ENCODE results near the gene RAB7A. TPM values are rescaled to one million over a fixed set of nuclear protein-coding genes. Genes with fewer than 3 reads are reported as not detected.
"Not testable (repeated sequence)": the region's sequence is repeated elsewhere in the genome, so short reads cannot be mapped to it uniquely, and the experiment has no call there.

Gene RAB7A
- total RNA-seq, 1 donor from 2014 or later = 329 TPM

GRCh38 chr3:128745742-128746141 is 19.8 kb downstream of the RAB7A start:
- H3K4me1 Mint-ChIP-seq (ENCODE audit: low read depth) = peaks cover 21% of the 10 kb centered on the region
- H3K4me3 Mint-ChIP-seq = no peak overlapping the region
- no peak for DNase-seq (ENCODE audit: low spot score)
- H3K27me3 Mint-ChIP-seq (ENCODE audit: insufficient read depth) = no peaks in the 10 kb centered on the region
- peaks cover 25% of the 10 kb centered on the region for H3K36me3 Mint-ChIP-seq (ENCODE audit: low read depth)
- no peak overlapping the region for H3K27ac Mint-ChIP-seq
- peaks cover 4% of the 10 kb centered on the region for H3K9me3 Mint-ChIP-seq
- intact Hi-C loops (cut with micrococcal nuclease) = no loop called here

GRCh38 chr3:128746881-128747280 is 20.9 kb downstream of the RAB7A start:
- H3K9me3 Mint-ChIP-seq = peaks cover 4% of the 10 kb centered on the region
- H3K4me1 Mint-ChIP-seq (ENCODE audit: low read depth) = peaks cover 31% of the 10 kb centered on the region
- no peak overlapping the region for H3K4me3 Mint-ChIP-seq
- DNase-seq (ENCODE audit: low spot score) = no peak
- no peaks in the 10 kb centered on the region for H3K27me3 Mint-ChIP-seq (ENCODE audit: insufficient read depth)
- intact Hi-C loops (cut with micrococcal nuclease) = no loop called here
- no peak overlapping the region for H3K27ac Mint-ChIP-seq
- H3K36me3 Mint-ChIP-seq (ENCODE audit: low read depth) = peaks cover 27% of the 10 kb centered on the region

GRCh38 chr3:128748557-128748956 is 22.6 kb downstream of the RAB7A start:
- Mint-ChIP-seq H3K4me3 (no peak overlapping the region), H3K27ac (no peak overlapping the region), H3K27me3 (ENCODE audit: insufficient read depth) (no peaks in the 10 kb centered on the region), H3K4me1 (ENCODE audit: low read depth) (peaks cover 46% of the 10 kb centered on the region), H3K36me3 (ENCODE audit: low read depth) (peaks cover 21% of the 10 kb centered on the region), H3K9me3 (no peaks in the 10 kb centered on the region)
- no peak for DNase-seq (ENCODE audit: low spot score)
- intact Hi-C loops (cut with micrococcal nuclease) = no loop called here

GRCh38 chr3:128749035-128749434 is 23.1 kb downstream of the RAB7A start:
- Mint-ChIP-seq H3K27ac (no peak overlapping the region), H3K4me3 (no peak overlapping the region), H3K4me1 (ENCODE audit: low read depth) (peaks cover 51% of the 10 kb centered on the region), H3K36me3 (ENCODE audit: low read depth) (peaks cover 21% of the 10 kb centered on the region), H3K27me3 (ENCODE audit: insufficient read depth) (no peaks in the 10 kb centered on the region), H3K9me3 (no peaks in the 10 kb centered on the region)
- intact Hi-C loops (cut with micrococcal nuclease) = no loop called here
- DNase-seq (ENCODE audit: low spot score) = no peak

- peak overlapping the region; percentile 14 for H3K27ac Mint-ChIP-seq
- H3K4me3 Mint-ChIP-seq; intact Hi-C loops (cut with micrococcal nuclease); H3K9me3 Mint-ChIP-seq; DNase-seq (ENCODE audit: low spot score); H3K27me3 Mint-ChIP-seq (ENCODE audit: insufficient read depth): not testable (repeated sequence)
- H3K4me1 Mint-ChIP-seq (ENCODE audit: low read depth) = peaks cover 56% of the 10 kb centered on the region
- peaks cover 26% of the 10 kb centered on the region for H3K36me3 Mint-ChIP-seq (ENCODE audit: low read depth)
Measured at GRCh38 chr3:128749561-128749960, 23.6 kb downstream of the RAB7A start.

- Mint-ChIP-seq H3K4me3 (no peak overlapping the region), H3K27ac (no peak overlapping the region), H3K27me3 (ENCODE audit: insufficient read depth) (no peaks in the 10 kb centered on the region), H3K36me3 (ENCODE audit: low read depth) (peaks cover 35% of the 10 kb centered on the region), H3K4me1 (ENCODE audit: low read depth) (peaks cover 67% of the 10 kb centered on the region), H3K9me3 (no peaks in the 10 kb centered on the region)
- no peak for DNase-seq (ENCODE audit: low spot score)
- intact Hi-C loops (cut with micrococcal nuclease) = loop anchor here (2.0 kb wide), 1 partner anchor 19 kb away; no protein-coding TSS in a partner anchor
Measured at GRCh38 chr3:128753715-128754114, 27.7 kb downstream of the RAB7A start.

GRCh38 chr3:128760042-128760441 is 34.1 kb downstream of the RAB7A start:
- no peaks in the 10 kb centered on the region for H3K27me3 Mint-ChIP-seq (ENCODE audit: insufficient read depth)
- H3K4me3 Mint-ChIP-seq = no peak overlapping the region
- peaks cover 33% of the 10 kb centered on the region for H3K4me1 Mint-ChIP-seq (ENCODE audit: low read depth)
- intact Hi-C loops (cut with micrococcal nuclease) = loop anchor here (2.0 to 5.0 kb wide), 2 partner anchors 27 to 33 kb away; partner anchors contain the start of gene RAB7A
- H3K9me3 Mint-ChIP-seq = no peaks in the 10 kb centered on the region
- no peak overlapping the region for H3K27ac Mint-ChIP-seq
- peaks cover 11% of the 10 kb centered on the region for H3K36me3 Mint-ChIP-seq (ENCODE audit: low read depth)
- no peak for DNase-seq (ENCODE audit: low spot score)

- Mint-ChIP-seq H3K27ac (no peak overlapping the region), H3K27me3 (ENCODE audit: insufficient read depth) (no peaks in the 10 kb centered on the region), H3K4me1 (ENCODE audit: low read depth) (peaks cover 32% of the 10 kb centered on the region), H3K4me3 (no peak overlapping the region), H3K36me3 (ENCODE audit: low read depth) (peaks cover 10% of the 10 kb centered on the region), H3K9me3 (no peaks in the 10 kb centered on the region)
- DNase-seq (ENCODE audit: low spot score) = no peak
- intact Hi-C loops (cut with micrococcal nuclease) = loop anchor here (2.0 to 5.0 kb wide), 2 partner anchors 26 to 34 kb away; partner anchors contain the start of gene RAB7A
Measured at GRCh38 chr3:128760881-128761280, 34.9 kb downstream of the RAB7A start.

GRCh38 chr3:128761392-128761791 is 35.4 kb downstream of the RAB7A start:
- Mint-ChIP-seq H3K27me3 (ENCODE audit: insufficient read depth) (no peaks in the 10 kb centered on the region), H3K27ac (no peak overlapping the region), H3K4me1 (ENCODE audit: low read depth) (peaks cover 37% of the 10 kb centered on the region), H3K4me3 (no peak overlapping the region), H3K36me3 (ENCODE audit: low read depth) (peaks cover 13% of the 10 kb centered on the region), H3K9me3 (no peaks in the 10 kb centered on the region)
- intact Hi-C loops (cut with micrococcal nuclease) = loop anchor here (2.0 to 5.0 kb wide), 2 partner anchors 25 to 34 kb away; partner anchors contain the start of gene RAB7A
- no peak for DNase-seq (ENCODE audit: low spot score)

- H3K9me3 Mint-ChIP-seq = no peaks in the 10 kb centered on the region
- DNase-seq (ENCODE audit: low spot score) = no peak
- H3K4me3 Mint-ChIP-seq = no peak overlapping the region
- intact Hi-C loops (cut with micrococcal nuclease) = loop anchor here (5.0 kb wide), 1 partner anchor 37 kb away; the partner anchor contains the start of gene RAB7A
- no peaks in the 10 kb centered on the region for H3K27me3 Mint-ChIP-seq (ENCODE audit: insufficient read depth)
- H3K4me1 Mint-ChIP-seq (ENCODE audit: low read depth) = peaks cover 44% of the 10 kb centered on the region
- peak overlapping the region; percentile 18 for H3K27ac Mint-ChIP-seq
- H3K36me3 Mint-ChIP-seq (ENCODE audit: low read depth) = peaks cover 14% of the 10 kb centered on the region
Measured at GRCh38 chr3:128763967-128764366, 38.0 kb downstream of the RAB7A start.

- Mint-ChIP-seq H3K4me1 (ENCODE audit: low read depth) (peaks cover 43% of the 10 kb centered on the region), H3K9me3 (no peaks in the 10 kb centered on the region), H3K27me3 (ENCODE audit: insufficient read depth) (no peaks in the 10 kb centered on the region), H3K27ac (no peak overlapping the region), H3K4me3 (no peak overlapping the region), H3K36me3 (ENCODE audit: low read depth) (peaks cover 14% of the 10 kb centered on the region)
- intact Hi-C loops (cut with micrococcal nuclease) = loop anchor here (5.0 kb wide), 1 partner anchor 38 kb away; the partner anchor contains the start of gene RAB7A
- DNase-seq (ENCODE audit: low spot score) = no peak
Measured at GRCh38 chr3:128764863-128765262, 38.9 kb downstream of the RAB7A start.

GRCh38 chr3:128767094-128767750 is 41.2 kb downstream of the RAB7A start:
- DNase-seq (ENCODE audit: low spot score) = no peak
- peak overlapping the region; percentile 14 for H3K27ac Mint-ChIP-seq

GRCh38 chr3:128768471-128768870 is 42.5 kb downstream of the RAB7A start:
- DNase-seq (ENCODE audit: low spot score) = no peak
- Mint-ChIP-seq H3K27ac (no peak overlapping the region), H3K9me3 (no peaks in the 10 kb centered on the region), H3K27me3 (ENCODE audit: insufficient read depth) (no peaks in the 10 kb centered on the region), H3K4me1 (ENCODE audit: low read depth) (peaks cover 37% of the 10 kb centered on the region), H3K36me3 (ENCODE audit: low read depth) (peaks cover 22% of the 10 kb centered on the region), H3K4me3 (no peak overlapping the region)
- intact Hi-C loops (cut with micrococcal nuclease) = no loop called here

More at GRCh38 chr3:128767094-128767750, 41.2 kb downstream of the RAB7A start:
- peaks cover 19% of the 10 kb centered on the region for H3K36me3 Mint-ChIP-seq (ENCODE audit: low read depth)
- H3K27me3 Mint-ChIP-seq (ENCODE audit: insufficient read depth) = no peaks in the 10 kb centered on the region
- intact Hi-C loops (cut with micrococcal nuclease) = no loop called here
- peaks cover 37% of the 10 kb centered on the region for H3K4me1 Mint-ChIP-seq (ENCODE audit: low read depth)
- H3K9me3 Mint-ChIP-seq = no peaks in the 10 kb centered on the region
- no peak overlapping the region for H3K4me3 Mint-ChIP-seq

Data from activated T-helper 1 cell treated with anti-CD3 and anti-CD28 coated beads, Interleukin-12 subunit alpha, Interleukin-12 subunit beta, Interleukin-2, Interleukin-4 antibody, amounts not matched to agents 30 ng/mL and 10 ng/mL and 1 ng/mL, durations not matched to agents 14 hours and 24 hours and 36 hours (primary cell).